Activated naive CD4-positive, alpha-beta T cell treated with anti-CD3 and anti-CD28 coated beads, Interleukin-2, amount 50 U/mL, for 16 hours (primary cell): ENCODE measurements around the gene MRPL54.
A peak's percentile ranks its signal among the peaks of the same experiment; 100 is the strongest.

Source experiments
- DNase-seq: peaks from one replicate; pipeline ENCODE4 v3.0.0-alpha.2; 2020

MRPL54 gene

GRCh38 chr19:3770136-3770999 lies 7.9 kb downstream of the MRPL54 start:
- DNase-seq = no peak

GRCh38 chr19:3771000-3771905 lies 8.8 kb downstream of the MRPL54 start:
- DNase-seq = no peak

DNA sequence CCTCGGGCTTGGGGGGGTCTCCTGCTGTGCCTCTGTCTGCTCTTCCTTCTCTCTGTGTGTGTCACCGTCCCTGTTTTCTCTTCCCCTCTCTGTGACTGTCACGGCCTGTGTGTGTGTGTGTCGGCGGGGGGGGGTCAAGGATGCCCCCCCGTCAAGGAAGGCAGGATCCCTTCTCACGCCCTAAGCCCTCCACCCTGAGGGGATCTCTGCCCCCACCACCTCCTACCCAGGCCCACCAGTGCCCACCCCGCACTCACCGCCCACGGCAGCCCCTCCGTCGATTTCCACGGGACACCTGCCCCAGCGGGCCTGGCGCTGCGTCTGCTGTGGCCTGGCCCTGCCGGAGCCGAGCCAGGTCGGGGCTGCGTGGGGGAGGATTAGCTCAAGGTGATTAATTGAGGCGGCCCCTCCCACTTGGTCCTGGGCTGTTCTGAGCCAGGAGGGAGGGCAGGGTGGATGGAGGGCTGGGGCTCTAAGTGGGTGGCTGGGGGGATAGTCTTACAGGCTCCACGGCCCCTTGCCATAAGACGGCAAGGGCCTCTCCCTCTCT lies 9.5 kb downstream of the MRPL54 start, which contains the start of gene RAX2:
Gene RAX2 (minus strand): TSS at position 323 of the 550 bp plus-strand sequence. CDS start 486 bp downstream, outside the sequence.
- DNase-seq = no peak

DNA sequence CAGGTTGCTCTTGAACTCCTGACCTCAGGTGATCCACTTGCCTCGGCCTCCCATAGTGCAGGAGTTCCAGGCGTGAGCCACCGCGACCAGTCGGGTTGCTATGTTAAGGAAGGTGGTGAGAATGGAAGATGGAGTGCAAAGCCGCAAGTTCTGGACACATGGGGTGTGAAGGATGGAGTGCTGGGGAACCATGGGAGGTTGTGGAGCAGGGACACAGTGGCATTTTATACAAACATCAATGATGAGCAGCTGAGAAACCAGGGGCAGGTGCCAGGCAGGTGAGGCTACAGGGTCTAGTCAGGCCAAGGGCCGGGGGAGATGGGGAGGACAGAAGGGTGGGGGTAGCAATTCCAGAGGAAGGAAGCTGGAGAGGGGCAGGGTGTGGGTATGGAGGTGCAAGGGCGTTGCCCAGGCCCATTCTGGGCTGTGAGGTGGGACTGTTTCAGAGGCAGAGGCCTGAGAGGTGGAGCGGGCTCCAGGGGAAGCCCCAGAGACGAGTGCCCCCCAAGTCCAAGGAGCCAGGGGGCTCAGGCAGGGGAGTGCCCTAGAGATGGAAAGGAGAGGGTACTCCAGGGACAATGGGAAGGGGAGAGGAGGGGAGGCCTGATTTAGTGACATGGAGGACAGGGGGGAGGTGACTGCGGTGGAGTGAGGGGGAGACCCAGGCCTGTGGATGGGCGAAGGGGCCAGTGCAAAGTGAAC lies 11.5 kb downstream of the MRPL54 start:
- no peak for DNase-seq

DNA sequence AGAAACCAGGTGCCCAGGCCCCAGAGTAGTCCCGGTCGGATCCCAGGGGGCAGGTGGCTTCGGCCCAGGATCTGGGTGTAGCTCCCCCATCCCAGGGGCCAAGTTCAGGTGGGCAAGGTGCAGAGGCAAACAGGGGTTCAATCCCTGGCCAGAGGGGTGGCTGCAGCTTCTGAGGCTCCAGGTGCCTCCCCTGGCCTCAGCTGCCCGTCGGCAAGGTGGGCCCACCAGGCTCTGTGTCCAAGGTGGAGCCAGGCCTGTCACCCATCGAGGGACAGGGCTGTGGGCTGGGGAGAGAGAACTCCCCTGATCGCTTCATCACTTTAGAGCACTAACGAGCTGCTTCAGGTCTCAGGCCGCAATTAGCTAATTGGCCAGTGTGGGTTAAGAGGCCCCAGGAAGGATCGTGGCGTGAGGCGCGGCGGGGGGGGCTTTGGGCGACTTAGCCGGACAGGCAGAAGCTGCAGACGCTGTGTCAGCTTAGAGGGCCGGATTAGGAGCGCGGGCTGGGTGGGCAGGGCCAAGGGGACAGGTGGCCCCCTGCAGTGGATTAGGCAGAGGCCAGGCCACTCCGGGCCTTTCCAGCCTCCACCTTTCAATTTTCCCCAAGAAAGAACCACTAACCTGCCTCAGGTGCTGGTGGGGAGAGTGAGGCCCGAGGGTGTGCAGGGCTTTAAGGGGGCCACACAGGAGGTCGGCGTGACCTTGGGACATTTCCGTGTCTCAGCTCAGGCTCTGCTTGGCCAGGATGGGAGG lies 12.3 kb downstream of the MRPL54 start:
- no peak for DNase-seq

DNA sequence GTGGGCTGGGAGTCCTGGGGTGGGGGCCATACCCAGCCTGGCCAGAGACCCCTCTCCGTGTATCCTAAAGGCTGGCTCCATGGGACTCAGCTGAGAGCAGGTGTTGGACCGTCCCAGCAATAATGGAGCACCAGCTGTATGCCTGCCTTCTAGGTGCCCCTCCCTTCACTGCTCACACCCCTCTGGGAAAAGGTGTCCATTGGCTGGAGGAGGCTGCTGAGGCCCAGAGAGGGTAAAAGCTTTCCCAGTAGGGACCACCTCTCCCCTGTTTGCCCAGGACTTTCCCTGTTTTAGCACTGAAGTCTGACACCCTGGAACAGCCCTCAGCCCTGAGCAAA lies 12.9 kb downstream of the MRPL54 start:
- no peak for DNase-seq

GRCh38 chr19:3775831-3776230 lies 13.3 kb downstream of the MRPL54 start:
- no peak for DNase-seq

GRCh38 chr19:3776479-3777040 lies 14.1 kb downstream of the MRPL54 start:
- no peak for DNase-seq

DNA sequence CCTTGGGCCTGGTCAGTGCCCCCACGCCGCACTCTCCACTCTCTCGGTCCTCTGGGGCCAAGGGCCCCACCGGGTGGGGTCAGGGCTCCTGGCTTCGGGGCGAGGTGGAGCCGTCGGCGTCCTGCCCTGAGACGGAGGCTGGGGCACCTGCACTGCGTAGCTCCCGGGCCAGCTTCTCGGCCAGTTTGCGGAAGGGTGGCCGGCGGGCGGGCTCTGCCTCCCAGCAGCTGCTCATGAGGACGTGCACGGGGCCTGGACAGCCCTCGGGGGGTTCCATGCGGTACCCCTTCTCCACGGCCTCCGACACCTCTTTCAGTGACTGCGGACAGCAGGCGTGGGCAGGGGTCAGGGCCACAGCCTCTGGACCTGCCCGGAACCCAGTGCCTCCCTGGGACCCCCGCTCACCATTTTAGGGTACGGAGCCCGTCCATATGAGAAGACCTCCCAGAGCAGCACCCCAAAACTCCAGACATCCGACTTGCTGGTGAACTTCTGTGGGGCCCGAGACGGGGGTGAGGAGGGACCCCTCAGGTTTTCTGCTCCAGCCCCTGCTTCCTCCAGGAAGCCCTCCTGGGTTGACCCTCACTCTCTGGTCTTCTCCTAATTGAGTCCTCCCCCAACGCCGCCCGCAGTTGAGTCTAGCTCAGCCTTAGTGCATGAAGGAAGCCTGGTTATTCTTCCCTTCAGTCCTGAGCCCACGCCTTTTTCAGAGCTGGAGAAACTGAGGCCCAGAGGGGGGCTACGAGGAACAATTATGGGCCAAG lies 15.8 kb downstream of the MRPL54 start:
- no peak for DNase-seq

DNA sequence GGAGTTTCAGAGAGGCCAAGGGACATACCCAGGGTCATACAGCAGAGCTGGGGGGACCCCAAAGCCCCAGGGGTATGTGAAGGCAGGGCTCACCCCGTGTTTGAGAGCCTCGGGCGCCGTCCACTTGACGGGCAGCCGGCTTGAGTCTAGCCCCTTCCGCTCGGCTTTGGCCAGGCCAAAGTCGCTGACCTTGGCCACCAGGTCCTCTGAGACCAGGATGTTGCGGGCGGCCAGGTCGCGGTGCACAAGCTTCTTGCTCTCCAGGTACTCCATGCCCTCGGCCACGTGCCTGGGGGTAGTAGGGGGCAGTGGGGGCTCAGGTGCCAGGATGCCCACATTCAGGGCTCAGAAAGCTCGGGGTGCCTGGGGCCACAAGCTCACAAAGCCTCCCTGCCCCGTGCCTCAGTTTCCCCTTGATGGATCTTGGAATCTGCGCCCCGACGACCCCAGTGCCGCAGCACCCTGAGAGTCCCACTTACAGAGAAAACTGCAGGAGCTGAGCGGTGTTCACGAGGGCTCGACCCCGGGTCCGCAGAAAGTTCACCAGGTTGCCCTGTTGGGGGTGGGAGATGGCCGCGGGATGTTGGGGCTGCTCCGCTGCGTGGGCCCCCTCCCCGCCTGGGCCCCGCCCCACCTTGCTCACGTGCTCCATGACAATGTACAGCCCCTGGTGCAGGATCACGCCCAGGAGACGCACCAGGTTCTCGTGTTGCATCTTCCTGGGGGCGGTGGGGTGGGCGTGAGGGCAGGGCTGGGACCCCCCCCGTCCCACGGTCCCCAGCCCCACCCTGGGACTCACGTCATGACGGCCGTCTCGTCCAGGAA lies 16.6 kb downstream of the MRPL54 start:
- no peak for DNase-seq

GRCh38 chr19:3780786-3781304 lies 18.4 kb downstream of the MRPL54 start:
- DNase-seq = no peak

GRCh38 chr19:3781603-3782002 lies 19.1 kb downstream of the MRPL54 start:
- no peak for DNase-seq

GRCh38 chr19:3782330-3782729 lies 19.8 kb downstream of the MRPL54 start:
- DNase-seq = no peak

DNA sequence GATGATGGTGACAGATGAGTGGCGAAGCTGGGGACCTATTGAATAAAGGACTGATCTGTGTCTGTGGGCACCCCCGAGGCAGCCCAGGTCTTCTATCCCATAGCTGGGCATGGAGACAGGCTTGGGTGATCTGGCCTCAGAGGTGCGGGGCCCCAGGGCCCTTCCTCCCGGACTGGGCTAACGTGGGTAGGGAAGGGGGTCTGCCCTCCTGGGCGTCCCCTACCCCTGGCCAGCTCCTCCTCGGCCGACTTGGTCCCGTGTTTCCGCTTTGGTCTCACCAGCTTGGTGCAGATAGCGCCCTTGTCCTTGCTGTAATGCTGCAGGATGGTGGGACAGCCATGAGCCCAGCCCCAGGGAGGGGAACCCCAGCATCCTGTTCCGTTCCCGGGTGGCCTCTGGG lies 20.4 kb downstream of the MRPL54 start:
- DNase-seq = no peak

DNA sequence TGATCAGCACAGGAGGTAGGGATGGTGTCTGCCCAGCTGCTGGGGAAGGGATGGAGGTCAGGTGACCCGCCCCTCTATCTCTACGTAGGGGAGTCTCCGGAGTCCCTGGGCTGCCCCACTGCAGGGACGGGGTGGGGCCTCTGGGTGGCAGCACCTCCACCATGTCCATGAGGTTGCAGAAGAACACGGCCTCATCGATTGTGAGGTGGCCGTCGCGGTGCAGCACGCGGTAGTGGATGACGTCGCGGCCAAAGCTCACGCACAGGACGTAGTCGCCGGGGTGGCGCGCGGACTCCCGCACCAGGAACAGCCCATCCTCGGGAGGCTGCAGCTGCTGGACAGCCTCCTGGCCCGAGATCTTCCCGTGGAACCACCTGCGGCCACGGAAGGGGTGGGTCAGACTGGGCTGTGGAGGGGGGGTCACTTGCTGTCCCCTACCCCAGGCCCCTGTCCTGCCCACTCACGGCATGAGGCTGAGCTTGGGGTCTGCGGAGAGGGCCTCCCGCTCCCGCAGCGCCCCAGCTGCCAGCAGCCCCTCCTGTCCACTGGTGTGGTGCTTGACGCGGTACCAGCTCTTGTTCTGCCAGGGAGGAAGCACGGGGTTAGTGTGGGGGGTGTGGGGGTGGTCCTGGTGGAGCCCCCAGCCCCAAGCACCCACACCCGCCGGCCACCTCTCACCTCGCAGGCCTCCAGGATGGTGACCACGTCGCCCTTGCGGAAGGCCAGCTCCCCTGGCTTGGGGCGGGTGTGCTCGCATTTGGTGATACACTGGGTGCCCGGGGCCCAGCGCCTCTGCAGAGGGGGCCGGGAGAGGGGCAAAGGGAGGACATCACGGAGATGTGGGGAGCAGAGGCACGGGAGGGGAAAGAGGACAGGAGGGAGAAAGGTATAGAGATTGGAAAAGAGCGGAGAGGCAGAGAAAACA lies 21.4 kb downstream of the MRPL54 start:
- DNase-seq = peak; percentile 55

GRCh38 chr19:3784607-3785450 lies 22.3 kb downstream of the MRPL54 start:
- no peak for DNase-seq

DNA sequence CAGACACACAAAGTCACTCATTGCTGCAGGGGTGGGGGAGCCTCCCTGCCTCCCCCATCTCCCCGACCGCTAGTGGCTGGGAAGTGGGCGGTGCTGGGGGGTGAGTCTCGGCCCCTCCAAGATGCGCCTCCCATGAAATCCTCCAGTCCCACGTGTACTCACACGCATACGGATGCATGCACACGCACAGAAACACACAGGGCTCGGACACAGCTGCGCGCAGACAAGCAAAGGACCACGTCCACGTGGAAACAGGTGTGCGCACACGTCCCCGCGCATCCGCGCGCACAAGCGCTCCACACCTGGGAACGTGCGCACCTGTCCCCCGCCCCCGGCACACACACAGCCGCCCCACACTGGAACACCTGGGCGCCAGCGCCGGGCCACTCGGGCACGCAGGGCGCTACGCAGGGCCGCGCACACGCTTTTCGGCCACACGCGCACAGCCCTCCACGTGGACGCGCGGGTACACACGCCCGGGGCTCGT lies 23.0 kb downstream of the MRPL54 start:
- DNase-seq = peak; percentile 47
